ENCODE results near the gene VPS35L. TPM values are rescaled to one million over a fixed set of nuclear protein-coding genes. Genes with fewer than 3 reads are reported as not detected.

Gene VPS35L
- total RNA-seq, 1 donor from 2014 or later, result 51.9 TPM

GRCh38 chr16:19717314-19717713 is 161.8 kb downstream of the VPS35L start:
- H3K4me1 ChIP-seq, result peaks cover 18% of the 10 kb centered on the region
- TF ChIP-seq CTCF (IDR thresholded peaks at IDR 0.05), result no peak
- ATAC-seq, result no peak
- H3K36me3 ChIP-seq, result peaks cover 9% of the 10 kb centered on the region
- H3K27me3 ChIP-seq, result no peaks in the 10 kb centered on the region
- peak overlapping the region; percentile 74 for H3K4me3 ChIP-seq
- H3K9me3 ChIP-seq, result no peaks in the 10 kb centered on the region
- peak overlapping the region; percentile 75 for H3K27ac ChIP-seq
- intact Hi-C loops (cut with DNase I), result no loop called here
- no peak for DNase-seq

DNA sequence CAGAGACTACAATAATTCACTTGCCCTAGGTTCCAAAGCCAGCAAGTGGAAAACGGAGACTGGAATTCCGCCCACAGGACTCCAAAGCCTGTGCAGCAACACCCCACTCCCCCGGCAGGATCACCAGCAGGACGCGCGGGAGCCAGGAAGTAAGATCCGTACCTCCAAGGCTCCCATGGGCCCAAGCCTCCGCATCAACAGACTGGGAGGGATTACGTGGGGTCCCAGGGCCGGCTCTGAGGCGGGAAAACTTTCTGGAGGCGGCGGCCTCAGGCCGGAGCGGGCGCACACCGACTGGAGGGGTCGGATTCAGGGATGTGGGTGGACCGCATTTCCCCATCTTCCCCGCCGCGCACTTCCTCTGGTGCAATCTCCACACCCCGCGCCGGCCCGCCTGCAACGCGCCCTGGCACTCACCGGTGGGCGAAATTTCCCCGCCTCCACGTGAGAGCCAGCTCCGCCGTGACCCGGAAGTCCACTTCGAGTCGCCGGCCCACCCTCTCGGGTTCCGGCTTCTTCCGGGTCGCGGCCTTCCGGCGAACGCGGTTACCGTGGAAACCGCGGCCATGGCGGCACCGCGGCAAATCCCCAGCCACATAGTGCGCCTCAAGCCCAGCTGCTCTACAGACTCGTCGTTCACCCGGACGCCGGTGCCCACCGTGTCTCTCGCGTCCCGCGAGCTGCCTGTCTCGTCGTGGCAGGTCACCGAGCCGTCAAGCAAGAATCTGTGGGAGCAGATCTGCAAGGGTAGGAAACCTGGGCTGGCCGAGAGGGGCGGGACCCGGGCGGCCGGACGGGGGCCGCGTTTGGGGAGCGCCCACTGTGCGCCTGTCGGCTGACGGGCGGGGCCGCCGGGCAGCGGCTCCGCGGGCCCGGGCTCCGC is 162.5 kb downstream of the VPS35L start, which contains the start of the genes IQCK and KNOP1:
IQCK (plus strand) TSS at position 531 of the 883 bp plus-strand sequence; CDS start at position 567, 36 bp downstream.
KNOP1 (minus strand) TSS at position 487 of the 883 bp plus-strand sequence. CDS start 3,192 bp downstream, outside the sequence.
- Histone ChIP-seq H3K27ac (peak within 1 kb of the TSS; percentile 75), H3K4me1 (peaks cover 18% of the 10 kb centered on the region), H3K27me3 (no peaks in the 10 kb centered on the region), H3K4me3 (peak within 1 kb of the TSS; percentile 74), H3K9me3 (no peaks in the 10 kb centered on the region), H3K36me3 (peaks cover 9% of the 10 kb centered on the region)
- intact Hi-C loops (cut with DNase I), result no loop called here
- ATAC-seq (peak; percentile 97), DNase-seq (peak; percentile 96)
- TF ChIP-seq CTCF (IDR thresholded peaks at IDR 0.05), result no peak

DNA sequence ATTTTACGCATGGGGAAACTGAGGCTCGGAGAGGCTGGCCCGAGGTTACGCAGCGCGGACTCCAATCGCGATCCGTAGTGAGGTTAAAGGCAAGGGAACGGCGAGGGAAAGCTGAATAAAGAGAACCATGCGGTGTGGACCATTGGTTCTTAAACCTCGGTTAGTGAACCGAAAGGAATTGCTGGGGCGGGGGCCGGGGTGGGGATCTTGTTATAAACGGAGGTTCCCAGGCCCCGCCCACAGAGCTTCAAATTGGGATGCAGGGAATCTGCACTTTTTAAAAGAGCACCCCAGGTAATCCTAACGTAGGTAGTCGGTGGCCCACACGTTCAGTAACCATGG is 163.1 kb downstream of the VPS35L start:
- no peaks in the 10 kb centered on the region for H3K27me3 ChIP-seq
- peak overlapping the region; percentile 74 for H3K4me3 ChIP-seq
- H3K36me3 ChIP-seq, result peaks cover 9% of the 10 kb centered on the region
- TF ChIP-seq CTCF (IDR thresholded peaks at IDR 0.05), result no peak
- DNase-seq (no peak), ATAC-seq (no peak)
- intact Hi-C loops (cut with DNase I), result no loop called here
- H3K27ac ChIP-seq, result peak overlapping the region; percentile 75
- H3K9me3 ChIP-seq, result no peaks in the 10 kb centered on the region
- peaks cover 18% of the 10 kb centered on the region for H3K4me1 ChIP-seq

DNA sequence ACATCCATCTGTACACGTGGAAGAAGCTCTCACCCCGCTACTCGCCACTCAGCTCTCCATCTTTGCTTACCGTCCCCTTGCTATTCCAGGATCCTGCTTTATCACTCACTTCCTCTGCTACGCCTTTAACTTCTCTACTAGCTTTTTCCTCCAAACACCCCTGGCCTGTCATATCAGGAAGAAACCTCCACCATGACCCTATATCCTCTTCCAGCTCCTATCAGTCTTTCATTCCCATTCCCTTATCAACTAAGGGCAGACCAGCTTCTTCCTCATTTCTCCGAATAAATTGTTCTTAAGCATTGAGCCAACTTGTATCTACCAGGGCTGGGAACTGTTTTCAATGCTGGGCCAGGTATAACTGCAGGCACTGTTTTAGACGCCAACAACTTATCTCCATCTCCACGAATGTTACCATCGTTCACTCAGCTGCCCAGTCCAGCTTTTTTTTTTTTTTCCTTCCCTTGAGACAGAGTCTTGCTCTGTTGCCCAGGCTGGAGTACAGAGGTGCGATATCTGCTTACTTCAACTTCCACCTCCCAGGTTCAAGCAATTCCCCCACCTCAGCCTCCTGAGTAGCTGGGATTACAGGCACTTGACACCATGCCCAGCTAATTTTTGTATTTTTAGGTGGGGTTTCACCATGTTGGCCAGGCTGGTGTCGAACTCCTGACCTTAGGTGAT is 166.9 kb downstream of the VPS35L start:
- H3K4me1 ChIP-seq, result peaks cover 8% of the 10 kb centered on the region
- intact Hi-C loops (cut with DNase I), result loop anchor here (5.0 kb wide), 1 partner anchor 40 kb away; no protein-coding TSS in a partner anchor
- H3K27ac ChIP-seq, result no peak overlapping the region
- no peak for TF ChIP-seq CTCF (IDR thresholded peaks at IDR 0.05)
- ATAC-seq (no peak), DNase-seq (no peak)
- no peaks in the 10 kb centered on the region for H3K36me3 ChIP-seq
- H3K4me3 ChIP-seq, result no peak overlapping the region
- H3K9me3 ChIP-seq, result no peaks in the 10 kb centered on the region
- H3K27me3 ChIP-seq, result no peaks in the 10 kb centered on the region

GRCh38 chr16:19722981-19723380 is 167.5 kb downstream of the VPS35L start:
- Histone ChIP-seq H3K27ac (no peak overlapping the region), H3K4me3 (no peak overlapping the region), H3K36me3 (no peaks in the 10 kb centered on the region), H3K9me3 (no peaks in the 10 kb centered on the region), H3K4me1 (peaks cover 8% of the 10 kb centered on the region), H3K27me3 (no peaks in the 10 kb centered on the region)
- ATAC-seq (no peak), DNase-seq (no peak)
- no peak for TF ChIP-seq CTCF (IDR thresholded peaks at IDR 0.05)
- intact Hi-C loops (cut with DNase I), result loop anchor here (5.0 kb wide), 1 partner anchor 41 kb away; no protein-coding TSS in a partner anchor

All from upper lobe of right lung (tissue), 1 donor.